ENCODE results near the gene TMOD2.

The TMOD2 gene

DNA sequence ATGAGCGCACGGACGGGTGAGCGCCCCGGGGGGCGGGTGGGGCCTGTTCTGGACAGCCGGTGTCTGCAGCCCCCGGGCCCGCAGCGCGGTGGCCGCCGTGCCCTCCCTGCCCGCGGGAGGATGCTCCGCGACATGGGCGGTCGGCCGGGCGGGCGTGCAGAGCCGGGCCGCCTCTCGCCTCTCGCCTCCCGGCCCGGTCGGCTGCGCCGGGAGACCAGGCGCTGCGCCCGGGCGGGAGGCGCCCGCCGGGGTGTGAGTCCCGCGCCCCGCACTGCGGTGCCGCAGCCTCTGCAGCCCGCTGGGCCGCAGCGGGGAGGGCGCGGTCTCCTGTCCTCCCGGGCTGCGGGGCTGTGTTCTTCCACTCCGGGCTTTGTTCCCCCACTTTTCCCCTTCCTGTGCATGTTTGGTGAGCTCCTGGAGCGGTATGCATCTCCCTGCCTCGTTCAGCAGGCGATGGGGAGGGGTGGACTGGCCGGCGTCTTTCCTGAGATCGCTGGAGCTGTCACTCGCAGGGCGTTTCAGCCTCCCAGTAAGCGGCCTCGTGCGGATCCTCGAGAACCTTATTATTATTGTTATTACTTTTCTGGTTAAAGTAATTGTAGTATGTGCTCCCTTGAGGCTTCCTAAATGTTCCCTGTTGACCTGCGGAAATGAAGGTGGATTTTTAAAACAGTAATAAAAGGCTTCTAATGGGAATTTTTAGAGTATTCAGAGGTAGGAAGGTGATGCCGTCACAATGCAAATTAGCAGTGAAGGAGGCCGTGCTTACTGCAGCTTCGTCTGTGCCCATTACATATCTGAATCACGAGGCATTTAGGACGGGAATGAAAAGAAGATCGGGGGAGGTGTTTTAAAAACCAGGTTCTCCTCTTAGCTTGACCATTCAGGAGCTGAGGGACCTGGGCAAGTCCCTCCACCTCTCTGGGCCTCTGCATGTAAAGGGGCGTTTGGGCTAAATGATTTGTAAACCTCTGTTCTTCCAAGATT, 593 bp downstream of the TMOD2 start:
- TF ChIP-seq ZNF274 (IDR thresholded peaks at IDR 0.05; ENCODE audit: low read depth, low read length) (no peak), YY1 (IDR thresholded peaks at IDR 0.05; ENCODE audit: insufficient read depth, insufficient read length) (no peak), SUZ12 (IDR thresholded peaks at IDR 0.05; ENCODE audit: extremely low read depth, insufficient read depth, insufficient read length) (no peak)
- no peaks in the 10 kb centered on the region for H3K4me1 ChIP-seq (ENCODE audit: insufficient read depth, insufficient read length)
- no peaks in the 10 kb centered on the region for H3K36me3 ChIP-seq (ENCODE audit: insufficient read depth, insufficient read length, low read length)
- peak overlapping the region; percentile 64 for H3K9ac ChIP-seq (ENCODE audit: insufficient read length, low read depth)
- no peak for DNase-seq (ENCODE audit: low read depth, low spot score)
- peaks cover 53% of the 10 kb centered on the region for H3K27me3 ChIP-seq (ENCODE audit: insufficient read depth, insufficient read length)
- no peaks in the 10 kb centered on the region for H3K9me3 ChIP-seq (ENCODE audit: insufficient read depth, low read length)
- peak overlapping the region; percentile 59 for H3K4me3 ChIP-seq (ENCODE audit: insufficient read length, low read depth)

DNA sequence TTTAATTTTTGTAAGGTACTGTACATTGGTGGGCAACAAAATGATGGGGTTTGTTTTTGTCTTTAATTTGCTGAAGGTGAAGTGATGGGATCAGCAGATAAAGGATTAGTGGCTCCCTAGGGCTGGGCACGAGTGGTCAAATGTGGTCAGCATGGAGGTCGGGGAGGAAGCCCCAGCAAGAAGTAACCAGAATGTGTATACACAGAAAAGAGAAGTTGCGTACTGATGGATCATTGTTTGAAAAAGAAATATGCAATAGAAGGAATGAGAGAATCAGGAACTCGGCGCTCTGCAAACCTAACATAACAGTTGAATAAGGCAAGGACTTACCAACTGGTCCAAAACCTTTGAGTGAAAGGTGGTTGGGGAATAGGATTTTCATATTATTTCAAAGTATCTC, 1.5 kb downstream of the TMOD2 start:
- Histone ChIP-seq H3K9ac (ENCODE audit: insufficient read length, low read depth) (no peak overlapping the region), H3K4me3 (ENCODE audit: insufficient read length, low read depth) (no peak overlapping the region), H3K9me3 (ENCODE audit: insufficient read depth, low read length) (no peaks in the 10 kb centered on the region), H3K27me3 (ENCODE audit: insufficient read depth, insufficient read length) (peaks cover 53% of the 10 kb centered on the region), H3K36me3 (ENCODE audit: insufficient read depth, insufficient read length, low read length) (no peaks in the 10 kb centered on the region), H3K4me1 (ENCODE audit: insufficient read depth, insufficient read length) (no peaks in the 10 kb centered on the region)
- TF ChIP-seq YY1 (IDR thresholded peaks at IDR 0.05; ENCODE audit: insufficient read depth, insufficient read length) (no peak), SUZ12 (IDR thresholded peaks at IDR 0.05; ENCODE audit: extremely low read depth, insufficient read depth, insufficient read length) (no peak), ZNF274 (IDR thresholded peaks at IDR 0.05; ENCODE audit: low read depth, low read length) (no peak)
- DNase-seq (ENCODE audit: low read depth, low spot score) = no peak

- H3K4me3 ChIP-seq (ENCODE audit: insufficient read length, low read depth) = no peak overlapping the region
- no peak for TF ChIP-seq ZNF274 (IDR thresholded peaks at IDR 0.05; ENCODE audit: low read depth, low read length)
- TF ChIP-seq SUZ12 (IDR thresholded peaks at IDR 0.05; ENCODE audit: extremely low read depth, insufficient read depth, insufficient read length) = no peak
- TF ChIP-seq YY1 (IDR thresholded peaks at IDR 0.05; ENCODE audit: insufficient read depth, insufficient read length) = no peak
- H3K9me3 ChIP-seq (ENCODE audit: insufficient read depth, low read length) = no peaks in the 10 kb centered on the region
- no peaks in the 10 kb centered on the region for H3K4me1 ChIP-seq (ENCODE audit: insufficient read depth, insufficient read length)
- DNase-seq (ENCODE audit: low read depth, low spot score) = no peak
- H3K27me3 ChIP-seq (ENCODE audit: insufficient read depth, insufficient read length) = peaks cover 42% of the 10 kb centered on the region
- H3K36me3 ChIP-seq (ENCODE audit: insufficient read depth, insufficient read length, low read length) = no peaks in the 10 kb centered on the region
- H3K9ac ChIP-seq (ENCODE audit: insufficient read length, low read depth) = no peak overlapping the region
These were observed 2.9 kb downstream of the TMOD2 start for GRCh38 chr15:51754267-51754666.

GRCh38 chr15:51755790-51756189, 4.4 kb downstream of the TMOD2 start:
- H3K4me3 ChIP-seq (ENCODE audit: insufficient read length, low read depth) = no peak overlapping the region
- TF ChIP-seq YY1 (IDR thresholded peaks at IDR 0.05; ENCODE audit: insufficient read depth, insufficient read length) (no peak), SUZ12 (IDR thresholded peaks at IDR 0.05; ENCODE audit: extremely low read depth, insufficient read depth, insufficient read length) (no peak), ZNF274 (IDR thresholded peaks at IDR 0.05; ENCODE audit: low read depth, low read length) (no peak)
- no peaks in the 10 kb centered on the region for H3K9me3 ChIP-seq (ENCODE audit: insufficient read depth, low read length)
- H3K36me3 ChIP-seq (ENCODE audit: insufficient read depth, insufficient read length, low read length) = no peaks in the 10 kb centered on the region
- H3K27me3 ChIP-seq (ENCODE audit: insufficient read depth, insufficient read length) = peaks cover 27% of the 10 kb centered on the region
- H3K9ac ChIP-seq (ENCODE audit: insufficient read length, low read depth) = no peak overlapping the region
- no peaks in the 10 kb centered on the region for H3K4me1 ChIP-seq (ENCODE audit: insufficient read depth, insufficient read length)
- DNase-seq (ENCODE audit: low read depth, low spot score) = no peak

DNA sequence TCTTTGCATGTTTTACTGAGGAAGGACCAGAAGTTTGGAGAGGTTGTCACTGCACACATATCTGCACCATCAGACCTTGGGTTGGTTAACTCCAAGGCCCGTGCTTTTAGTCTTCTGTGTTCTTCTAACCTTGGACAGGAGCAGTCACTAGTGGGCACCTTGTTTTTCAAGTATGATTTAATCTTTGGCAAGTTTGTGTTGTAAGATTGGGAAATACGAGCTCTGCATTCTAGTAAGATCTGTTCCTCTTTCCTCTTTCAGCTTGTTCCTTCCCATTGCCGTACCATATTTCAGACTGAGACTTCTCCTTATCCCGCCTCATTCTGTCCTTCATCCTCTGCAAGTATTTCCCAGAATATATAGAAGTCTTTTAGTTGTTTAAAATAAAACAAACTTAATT, 5.1 kb downstream of the TMOD2 start:
- H3K9ac ChIP-seq (ENCODE audit: insufficient read length, low read depth) = no peak overlapping the region
- no peaks in the 10 kb centered on the region for H3K36me3 ChIP-seq (ENCODE audit: insufficient read depth, insufficient read length, low read length)
- no peak overlapping the region for H3K4me3 ChIP-seq (ENCODE audit: insufficient read length, low read depth)
- peaks cover 21% of the 10 kb centered on the region for H3K27me3 ChIP-seq (ENCODE audit: insufficient read depth, insufficient read length)
- no peaks in the 10 kb centered on the region for H3K4me1 ChIP-seq (ENCODE audit: insufficient read depth, insufficient read length)
- no peaks in the 10 kb centered on the region for H3K9me3 ChIP-seq (ENCODE audit: insufficient read depth, low read length)
- DNase-seq (ENCODE audit: low read depth, low spot score) = no peak
- no peak for TF ChIP-seq ZNF274 (IDR thresholded peaks at IDR 0.05; ENCODE audit: low read depth, low read length)
- TF ChIP-seq SUZ12 (IDR thresholded peaks at IDR 0.05; ENCODE audit: extremely low read depth, insufficient read depth, insufficient read length) = no peak
- no peak for TF ChIP-seq YY1 (IDR thresholded peaks at IDR 0.05; ENCODE audit: insufficient read depth, insufficient read length)

DNA sequence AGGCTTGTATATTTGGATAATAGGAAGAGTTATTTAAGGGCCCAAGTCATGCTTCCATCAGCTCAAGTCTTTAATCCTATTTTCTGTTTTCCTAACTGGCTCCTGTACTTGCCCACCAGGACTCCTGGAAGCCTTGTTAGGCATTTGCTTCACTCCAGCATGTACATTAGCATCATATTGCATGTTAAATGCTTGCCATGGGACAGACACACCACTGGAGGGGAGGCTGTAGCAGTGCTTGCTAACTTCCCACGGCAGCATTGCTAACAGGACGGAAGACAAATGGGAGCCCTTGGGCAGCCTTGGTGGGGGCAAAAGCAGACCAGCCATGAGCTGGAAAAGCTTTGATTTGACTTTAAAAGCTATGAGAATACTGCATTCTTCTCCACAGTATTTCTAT, 6.1 kb downstream of the TMOD2 start:
- Histone ChIP-seq H3K36me3 (ENCODE audit: insufficient read depth, insufficient read length, low read length) (no peaks in the 10 kb centered on the region), H3K4me1 (ENCODE audit: insufficient read depth, insufficient read length) (no peaks in the 10 kb centered on the region), H3K27me3 (ENCODE audit: insufficient read depth, insufficient read length) (peaks cover 17% of the 10 kb centered on the region), H3K9me3 (ENCODE audit: insufficient read depth, low read length) (no peaks in the 10 kb centered on the region), H3K4me3 (ENCODE audit: insufficient read length, low read depth) (no peak overlapping the region), H3K9ac (ENCODE audit: insufficient read length, low read depth) (no peak overlapping the region)
- DNase-seq (ENCODE audit: low read depth, low spot score) = no peak
- TF ChIP-seq SUZ12 (IDR thresholded peaks at IDR 0.05; ENCODE audit: extremely low read depth, insufficient read depth, insufficient read length) (no peak), YY1 (IDR thresholded peaks at IDR 0.05; ENCODE audit: insufficient read depth, insufficient read length) (no peak), ZNF274 (IDR thresholded peaks at IDR 0.05; ENCODE audit: low read depth, low read length) (no peak)

- no peak overlapping the region for H3K9ac ChIP-seq (ENCODE audit: insufficient read length, low read depth)
- no peaks in the 10 kb centered on the region for H3K9me3 ChIP-seq (ENCODE audit: insufficient read depth, low read length)
- no peak overlapping the region for H3K4me3 ChIP-seq (ENCODE audit: insufficient read length, low read depth)
- H3K36me3 ChIP-seq (ENCODE audit: insufficient read depth, insufficient read length, low read length) = no peaks in the 10 kb centered on the region
- no peak for DNase-seq (ENCODE audit: low read depth, low spot score)
- H3K27me3 ChIP-seq (ENCODE audit: insufficient read depth, insufficient read length) = peaks cover 5% of the 10 kb centered on the region
- TF ChIP-seq ZNF274 (IDR thresholded peaks at IDR 0.05; ENCODE audit: low read depth, low read length) = no peak
- TF ChIP-seq YY1 (IDR thresholded peaks at IDR 0.05; ENCODE audit: insufficient read depth, insufficient read length) = no peak
- no peak for TF ChIP-seq SUZ12 (IDR thresholded peaks at IDR 0.05; ENCODE audit: extremely low read depth, insufficient read depth, insufficient read length)
- H3K4me1 ChIP-seq (ENCODE audit: insufficient read depth, insufficient read length) = no peaks in the 10 kb centered on the region
These were observed 7.2 kb downstream of the TMOD2 start for GRCh38 chr15:51758645-51759044.
